GM12864 (cell line): Measurements from ENCODE around the gene XDH.

ENCODE experiments used
- DNase-seq: peaks from one replicate; pipeline ENCODE4 v3.0.0-alpha.2; 2011; ENCODE audit warnings: low read depth
- H3K4me3 ChIP-seq: 2 replicates; pipeline ENCODE4 v1.5.1; 2011; ENCODE audit warnings: mild to moderate bottlenecking, low read depth, low read length, control low read depth
- TF ChIP-seq, protein P1 (sequence below): IDR thresholded peaks from 2 replicates; pipeline ENCODE4 v1.5.1; 2011; ENCODE audit warnings: low read depth, mild to moderate bottlenecking, moderate library complexity, low read length, control low read depth, inconsistent platforms; ENCODE audit errors: missing control alignments

XDH gene

DNA sequence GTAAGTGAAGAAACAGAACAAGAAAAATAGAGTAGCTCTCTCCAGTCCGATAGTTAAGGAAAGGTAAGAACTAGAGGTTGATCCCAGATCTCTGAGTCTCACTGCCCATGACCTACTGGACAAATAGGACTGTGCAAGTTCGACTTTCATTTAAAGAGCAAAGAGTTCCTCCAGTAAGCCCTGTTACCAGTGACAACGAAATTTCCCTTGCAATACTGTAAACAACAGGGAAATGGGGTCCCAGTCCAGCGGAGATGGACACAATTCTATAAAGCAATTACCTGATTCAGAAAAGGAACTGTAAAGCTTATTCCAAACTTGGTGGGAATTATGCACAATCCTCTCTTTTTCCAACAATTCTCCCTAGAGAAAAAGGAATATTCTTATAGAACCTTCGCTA, 65.9 kb downstream of the XDH start:
- no peak overlapping the region for H3K4me3 ChIP-seq
- TF ChIP-seq, protein P1, sequence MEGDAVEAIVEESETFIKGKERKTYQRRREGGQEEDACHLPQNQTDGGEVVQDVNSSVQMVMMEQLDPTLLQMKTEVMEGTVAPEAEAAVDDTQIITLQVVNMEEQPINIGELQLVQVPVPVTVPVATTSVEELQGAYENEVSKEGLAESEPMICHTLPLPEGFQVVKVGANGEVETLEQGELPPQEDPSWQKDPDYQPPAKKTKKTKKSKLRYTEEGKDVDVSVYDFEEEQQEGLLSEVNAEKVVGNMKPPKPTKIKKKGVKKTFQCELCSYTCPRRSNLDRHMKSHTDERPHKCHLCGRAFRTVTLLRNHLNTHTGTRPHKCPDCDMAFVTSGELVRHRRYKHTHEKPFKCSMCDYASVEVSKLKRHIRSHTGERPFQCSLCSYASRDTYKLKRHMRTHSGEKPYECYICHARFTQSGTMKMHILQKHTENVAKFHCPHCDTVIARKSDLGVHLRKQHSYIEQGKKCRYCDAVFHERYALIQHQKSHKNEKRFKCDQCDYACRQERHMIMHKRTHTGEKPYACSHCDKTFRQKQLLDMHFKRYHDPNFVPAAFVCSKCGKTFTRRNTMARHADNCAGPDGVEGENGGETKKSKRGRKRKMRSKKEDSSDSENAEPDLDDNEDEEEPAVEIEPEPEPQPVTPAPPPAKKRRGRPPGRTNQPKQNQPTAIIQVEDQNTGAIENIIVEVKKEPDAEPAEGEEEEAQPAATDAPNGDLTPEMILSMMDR = no peak
- DNase-seq = no peak

DNA sequence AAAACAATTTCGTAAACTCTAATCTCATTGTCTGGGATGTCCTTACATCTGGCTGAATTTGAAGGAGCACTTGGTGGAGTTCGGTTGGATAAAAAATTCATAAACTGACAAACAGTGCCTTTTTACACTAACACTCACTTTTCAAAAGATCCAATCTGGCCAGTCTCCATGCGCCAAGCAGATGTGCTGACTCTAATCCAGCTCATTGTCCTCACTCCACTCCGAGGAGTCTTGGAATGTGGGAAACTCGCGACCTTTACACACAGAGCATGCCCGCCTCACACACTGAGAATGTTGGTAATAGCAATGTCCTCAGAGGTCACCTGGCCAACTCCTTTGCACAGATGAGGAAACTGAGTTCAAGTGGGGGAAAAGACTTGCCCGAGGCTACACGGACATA, 66.8 kb downstream of the XDH start:
- no peak overlapping the region for H3K4me3 ChIP-seq
- TF ChIP-seq, protein P1 = no peak
- no peak for DNase-seq

DNA sequence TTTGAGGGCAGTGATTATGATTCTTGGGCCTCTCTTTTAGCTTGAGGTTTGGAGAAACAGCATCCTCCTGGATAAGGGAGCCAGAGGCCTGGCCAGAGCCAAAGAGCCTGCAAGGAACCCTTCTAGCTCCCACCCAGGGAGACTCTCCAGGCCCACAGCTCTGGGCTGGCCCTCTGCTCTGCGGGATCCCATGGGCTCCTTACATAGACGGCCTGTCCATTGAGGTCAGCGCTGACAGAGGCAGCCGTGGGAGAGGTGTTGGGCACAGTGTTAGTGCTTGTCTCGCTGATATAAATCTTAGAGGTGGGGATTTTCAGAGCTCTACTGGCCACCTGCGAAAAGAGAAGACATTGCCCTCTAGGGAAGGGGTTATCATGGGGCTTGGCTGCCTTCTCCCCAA, 67.2 kb downstream of the XDH start:
- TF ChIP-seq, protein P1 = no peak
- DNase-seq = no peak
- no peak overlapping the region for H3K4me3 ChIP-seq

DNA sequence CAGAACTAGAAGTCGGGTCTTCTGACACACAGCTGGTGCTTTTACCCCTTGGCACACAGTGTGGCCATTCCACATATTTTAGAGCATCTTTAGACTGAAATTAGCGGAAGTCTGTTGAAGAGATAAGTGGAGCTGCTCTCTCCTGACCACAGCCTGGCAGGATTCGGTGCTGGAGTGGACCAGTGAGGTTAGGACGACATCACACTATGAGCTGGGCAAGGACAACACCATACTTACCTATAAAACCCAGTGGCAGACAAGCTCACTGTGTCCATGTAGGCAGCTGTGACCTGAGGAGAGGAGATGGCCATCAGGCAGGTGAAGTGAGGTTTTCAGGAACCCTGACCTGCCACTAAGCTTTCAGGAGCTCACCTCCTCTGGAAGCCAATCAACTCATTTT, 70.1 kb downstream of the XDH start:
- TF ChIP-seq, protein P1 = no peak
- no peak for DNase-seq
- no peak overlapping the region for H3K4me3 ChIP-seq

DNA sequence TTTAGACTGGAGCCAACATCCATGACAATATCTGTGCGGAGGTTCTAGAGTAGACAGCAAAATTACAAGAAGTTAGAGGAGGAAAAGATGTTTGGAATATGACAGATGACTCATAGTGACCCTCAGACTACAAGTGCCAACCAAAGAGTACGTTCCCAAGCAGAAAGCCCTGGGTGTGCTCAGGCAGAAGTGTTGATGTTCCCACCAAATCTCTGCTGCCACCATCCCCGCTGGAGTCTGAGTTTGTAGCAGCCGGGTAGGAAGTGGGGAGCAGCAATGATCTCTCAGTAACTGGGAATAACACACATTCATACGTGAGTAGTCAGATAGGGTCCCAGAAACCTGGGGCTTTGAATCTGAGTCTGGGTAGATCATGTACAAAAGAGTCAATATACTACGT, 73.2 kb downstream of the XDH start:
- TF ChIP-seq, protein P1 = no peak
- no peak overlapping the region for H3K4me3 ChIP-seq
- no peak for DNase-seq

DNA sequence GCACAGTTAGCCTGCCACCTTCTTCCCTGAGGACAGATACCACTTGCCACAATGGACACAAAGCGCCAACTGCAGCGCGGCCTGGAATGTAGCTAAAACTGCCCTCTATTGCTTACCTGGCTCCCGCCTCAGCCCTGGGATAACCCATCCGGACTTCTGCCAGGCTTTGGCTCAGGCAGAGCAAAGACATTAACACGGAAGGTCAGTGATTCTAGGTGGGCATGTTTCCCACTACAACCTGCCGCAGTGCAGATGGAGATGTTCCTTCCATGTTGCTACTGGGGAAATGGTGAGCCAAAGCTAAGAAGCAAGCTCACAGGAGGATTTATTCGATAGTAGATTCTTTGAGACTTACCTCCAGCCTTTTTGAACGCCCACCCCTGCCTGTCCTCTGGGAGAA, 74.8 kb downstream of the XDH start:
- no peak overlapping the region for H3K4me3 ChIP-seq
- no peak for DNase-seq
- TF ChIP-seq, protein P1 = no peak

DNA sequence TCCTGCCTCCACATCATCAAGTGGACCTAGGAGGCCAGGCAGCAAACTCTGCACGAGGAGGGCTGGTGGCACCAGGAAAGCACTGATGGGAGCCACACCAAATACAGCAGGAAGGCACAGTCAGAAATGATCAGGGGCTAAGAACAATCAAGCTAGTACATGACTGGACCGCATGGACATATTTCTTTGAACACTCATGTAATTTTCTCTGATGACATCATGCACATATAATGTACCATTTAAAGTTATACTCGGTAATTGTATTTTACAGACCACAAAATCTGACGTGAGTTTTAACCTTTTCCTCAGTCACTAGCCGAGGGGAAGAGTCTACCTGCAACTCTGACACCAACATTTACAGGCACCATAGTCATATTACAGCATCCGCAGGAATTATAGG, 76.7 kb downstream of the XDH start:
- no peak for DNase-seq
- TF ChIP-seq, protein P1 = no peak
- no peak overlapping the region for H3K4me3 ChIP-seq
